ENCODE results near the gene IL12RB1.

Gene IL12RB1

GRCh38 chr19:18120127-18120526 lies 33.4 kb upstream of the IL12RB1 start:
- H3K27ac Mint-ChIP-seq: no peak overlapping the region
- no peak for DNase-seq
- peaks cover 42% of the 10 kb centered on the region for H3K4me1 Mint-ChIP-seq
- peak overlapping the region; percentile 16 for H3K4me3 Mint-ChIP-seq
- H3K36me3 Mint-ChIP-seq (ENCODE audit: low read depth): peaks cover 8% of the 10 kb centered on the region
- H3K27me3 Mint-ChIP-seq (ENCODE audit: low read depth, poor library complexity): peaks cover 6% of the 10 kb centered on the region
- no peaks in the 10 kb centered on the region for H3K9me3 Mint-ChIP-seq
- TF ChIP-seq CTCF (IDR thresholded peaks at IDR 0.05): no peak

- H3K36me3 Mint-ChIP-seq (ENCODE audit: low read depth): peaks cover 7% of the 10 kb centered on the region
- no peaks in the 10 kb centered on the region for H3K9me3 Mint-ChIP-seq
- H3K4me3 Mint-ChIP-seq: peak overlapping the region; percentile 16
- peaks cover 6% of the 10 kb centered on the region for H3K27me3 Mint-ChIP-seq (ENCODE audit: low read depth, poor library complexity)
- H3K27ac Mint-ChIP-seq: no peak overlapping the region
- peaks cover 42% of the 10 kb centered on the region for H3K4me1 Mint-ChIP-seq
- TF ChIP-seq CTCF (IDR thresholded peaks at IDR 0.05): no peak
- no peak for DNase-seq
These were observed 33.0 kb upstream of the IL12RB1 start for GRCh38 chr19:18119717-18120105.

- no peak for TF ChIP-seq CTCF (IDR thresholded peaks at IDR 0.05)
- Mint-ChIP-seq H3K4me1 (peaks cover 42% of the 10 kb centered on the region), H3K9me3 (no peaks in the 10 kb centered on the region), H3K4me3 (peak overlapping the region; percentile 87), H3K27ac (no peak overlapping the region), H3K27me3 (ENCODE audit: low read depth, poor library complexity) (peaks cover 6% of the 10 kb centered on the region), H3K36me3 (ENCODE audit: low read depth) (peaks cover 1% of the 10 kb centered on the region)
- DNase-seq: no peak
These were observed 32.4 kb upstream of the IL12RB1 start for GRCh38 chr19:18119013-18119716.

DNA sequence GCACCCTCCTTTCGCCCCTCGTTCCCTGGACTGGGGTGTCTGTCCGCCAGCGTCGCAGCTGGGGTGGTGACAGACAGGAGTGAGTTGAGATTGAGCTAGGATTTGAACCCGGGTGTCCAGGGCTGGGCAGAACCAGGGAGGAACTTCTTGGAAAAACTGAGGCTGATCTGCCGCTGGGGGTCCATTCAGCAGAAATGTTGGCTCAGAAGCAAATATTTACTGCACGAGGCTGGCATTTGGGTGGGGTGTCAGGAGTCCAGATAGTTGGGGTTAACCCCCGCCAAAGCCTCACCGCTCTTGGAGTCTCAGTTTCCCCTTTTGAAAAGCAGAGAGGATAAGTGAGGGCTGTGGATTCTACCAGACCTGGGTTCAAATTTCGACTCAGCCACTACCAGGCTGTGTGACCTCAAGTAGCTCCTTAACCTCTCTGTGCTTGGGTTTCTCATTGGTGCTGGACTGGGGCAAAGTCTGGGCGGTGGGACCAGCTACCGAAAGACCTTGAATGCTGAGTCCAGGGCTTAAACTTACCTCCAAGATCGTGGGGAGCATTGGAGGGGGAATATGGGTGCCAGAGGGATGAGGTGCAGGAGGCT lies 31.8 kb upstream of the IL12RB1 start:
- no peaks in the 10 kb centered on the region for H3K9me3 Mint-ChIP-seq
- H3K36me3 Mint-ChIP-seq (ENCODE audit: low read depth): no peaks in the 10 kb centered on the region
- H3K4me3 Mint-ChIP-seq: peak overlapping the region; percentile 87
- peaks cover 6% of the 10 kb centered on the region for H3K27me3 Mint-ChIP-seq (ENCODE audit: low read depth, poor library complexity)
- no peak overlapping the region for H3K27ac Mint-ChIP-seq
- DNase-seq: no peak
- no peak for TF ChIP-seq CTCF (IDR thresholded peaks at IDR 0.05)
- peaks cover 38% of the 10 kb centered on the region for H3K4me1 Mint-ChIP-seq

- DNase-seq: peak; percentile 98
- peaks cover 33% of the 10 kb centered on the region for H3K4me1 Mint-ChIP-seq
- no peaks in the 10 kb centered on the region for H3K36me3 Mint-ChIP-seq (ENCODE audit: low read depth)
- H3K9me3 Mint-ChIP-seq: no peaks in the 10 kb centered on the region
- TF ChIP-seq CTCF (IDR thresholded peaks at IDR 0.05): no peak
- no peak overlapping the region for H3K27ac Mint-ChIP-seq
- H3K4me3 Mint-ChIP-seq: peak overlapping the region; percentile 87
- H3K27me3 Mint-ChIP-seq (ENCODE audit: low read depth, poor library complexity): peaks cover 6% of the 10 kb centered on the region
These were observed 31.1 kb upstream of the IL12RB1 start for GRCh38 chr19:18117692-18118378.
